Glutamatergic neuron (in vitro differentiated cells): Measurements from ENCODE around the gene ACIN1. TPM values are rescaled to one million over a fixed set of nuclear protein-coding genes. Genes with fewer than 3 reads are reported as not detected.

Experiments
- DNase-seq: peaks from one replicate; pipeline ENCODE4 v3.0.0; 2022
- H3K27ac Mint-ChIP-seq: one replicate; pipeline ENCODE4 v1.8.0; 2020; ENCODE audit warnings: mild to moderate bottlenecking, mixed read lengths, inconsistent platforms; ENCODE audit not compliant: unreplicated experiment
- H3K27me3 Mint-ChIP-seq: one replicate; pipeline ENCODE4 v1.8.0; 2020; ENCODE audit warnings: mild to moderate bottlenecking, moderate library complexity, mixed read lengths, inconsistent platforms; ENCODE audit not compliant: unreplicated experiment
- H3K36me3 Mint-ChIP-seq: one replicate; pipeline ENCODE4 v1.8.0; 2020; ENCODE audit warnings: mild to moderate bottlenecking, mixed read lengths, inconsistent platforms; ENCODE audit not compliant: unreplicated experiment
- H3K4me1 Mint-ChIP-seq: one replicate; pipeline ENCODE4 v1.8.0; 2020; ENCODE audit warnings: mild to moderate bottlenecking, low read depth, mixed read lengths, inconsistent platforms; ENCODE audit not compliant: unreplicated experiment
- H3K4me3 Mint-ChIP-seq: one replicate; pipeline ENCODE4 v1.8.0; 2020; ENCODE audit warnings: mild to moderate bottlenecking, mixed read lengths, inconsistent platforms; ENCODE audit not compliant: unreplicated experiment
- H3K9me3 Mint-ChIP-seq: one replicate; pipeline ENCODE4 v1.8.0; 2020; ENCODE audit warnings: mild to moderate bottlenecking, moderate library complexity, mixed read lengths, inconsistent platforms; ENCODE audit not compliant: unreplicated experiment
- CTCF ChIP-seq: fragments of 200-600 bp; sonication (generic); IDR thresholded peaks from one replicate; pipeline ENCODE4 v1.5.0; 2021; ENCODE audit not compliant: partially characterized antibody, unreplicated experiment
- total RNA-seq: library from RNA; stranded (reverse); fragmentation: NEBNext Ultra II Directional; extraction: Animal tissue kit (Norgen Biotek cat#: 25700); gene quantifications from one replicate; pipeline ENCODE4 v1.2.1, GENCODE V29; 2021; ENCODE audit not compliant: unreplicated experiment

Gene ACIN1
- total RNA-seq, 1 donor from 2014 or later, result 341 TPM

- Mint-ChIP-seq H3K9me3 (peaks cover 9% of the 10 kb centered on the region), H3K4me3 (no peak overlapping the region), H3K27me3 (peaks cover 4% of the 10 kb centered on the region), H3K4me1 (peaks cover 9% of the 10 kb centered on the region), H3K36me3 (peaks cover 4% of the 10 kb centered on the region), H3K27ac (no peak overlapping the region)
- TF ChIP-seq CTCF, result no peak
- no peak for DNase-seq
Measured at GRCh38 chr14:23122086-23122485, 27.1 kb upstream of the ACIN1 start.

- peak overlapping the region; percentile 69 for H3K27ac Mint-ChIP-seq
- H3K36me3 Mint-ChIP-seq, result peaks cover 4% of the 10 kb centered on the region
- no peak overlapping the region for H3K4me3 Mint-ChIP-seq
- DNase-seq, result no peak
- TF ChIP-seq CTCF, result no peak
- H3K4me1 Mint-ChIP-seq, result peaks cover 9% of the 10 kb centered on the region
- H3K27me3 Mint-ChIP-seq, result peaks cover 4% of the 10 kb centered on the region
- H3K9me3 Mint-ChIP-seq, result peaks cover 9% of the 10 kb centered on the region
Measured at GRCh38 chr14:23121361-23121771, 26.4 kb upstream of the ACIN1 start.

GRCh38 chr14:23120541-23121251 lies 25.8 kb upstream of the ACIN1 start:
- Mint-ChIP-seq H3K27ac (peak overlapping the region; percentile 69), H3K9me3 (peaks cover 7% of the 10 kb centered on the region), H3K27me3 (peaks cover 1% of the 10 kb centered on the region), H3K36me3 (peaks cover 4% of the 10 kb centered on the region), H3K4me1 (peaks cover 9% of the 10 kb centered on the region), H3K4me3 (peak overlapping the region; percentile 65)
- DNase-seq, result peak; percentile 90
- TF ChIP-seq CTCF, result peak; percentile 99

GRCh38 chr14:23119363-23120327 lies 24.7 kb upstream of the ACIN1 start:
- Mint-ChIP-seq H3K9me3 (peaks cover 7% of the 10 kb centered on the region), H3K4me3 (no peak overlapping the region), H3K36me3 (peaks cover 4% of the 10 kb centered on the region), H3K27ac (peak overlapping the region; percentile 69), H3K27me3 (peaks cover 1% of the 10 kb centered on the region), H3K4me1 (peaks cover 9% of the 10 kb centered on the region)
- no peak for DNase-seq
- TF ChIP-seq CTCF, result no peak
